WTC11 (cell line): ENCODE data around the gene CPLX3. TPM values are rescaled to one million over a fixed set of nuclear protein-coding genes. Genes with fewer than 3 reads are reported as not detected.

Source experiments
- ATAC-seq: fragments of 200-7000 bp; cut with Tn5 transposase; 2 replicates; pipeline ENCODE4 v1.10.0; 2021; ENCODE audit warnings: mild to moderate bottlenecking, moderate library complexity
- CTCF ChIA-PET: fragments of 300-600 bp; sonication (Branson Sonifier 250); formaldehyde crosslinking; loops from one replicate; lab custom pipeline; 2021; ENCODE audit warnings: antibody characterized with exemption; lab: Charles Lee
- POLR2A ChIA-PET: fragments of 350-600 bp; sonication (Branson Sonifier 250); formaldehyde crosslinking; loops from one replicate; lab custom pipeline; 2021; ENCODE audit warnings: antibody characterized with exemption; lab: Charles Lee
- DNase-seq: peaks from one replicate; pipeline ENCODE4 v3.0.0; 2021; ENCODE audit warnings: low spot score
- H3K27ac Mint-ChIP-seq: 2 replicates; pipeline ENCODE4 v1.8.0; 2021; ENCODE audit warnings: mixed read lengths
- H3K27me3 Mint-ChIP-seq: 2 replicates; pipeline ENCODE4 v1.8.0; 2021; ENCODE audit warnings: low read depth, mild to moderate bottlenecking, moderate library complexity, mixed read lengths
- H3K36me3 Mint-ChIP-seq: 2 replicates; pipeline ENCODE4 v1.8.0; 2021; ENCODE audit warnings: mixed read lengths
- H3K4me1 Mint-ChIP-seq: 2 replicates; pipeline ENCODE4 v1.8.0; 2022; ENCODE audit warnings: mixed read lengths
- H3K4me3 Mint-ChIP-seq: 2 replicates; pipeline ENCODE4 v1.8.0; 2021; ENCODE audit warnings: mild to moderate bottlenecking, moderate library complexity, mixed read lengths
- H3K9me3 Mint-ChIP-seq: 2 replicates; pipeline ENCODE4 v1.8.0; 2021; ENCODE audit warnings: mixed read lengths
- AR ChIP-seq: fragments of 250-450 bp; sonication (Bioruptor Pico); IDR thresholded peaks from 2 replicates; pipeline ENCODE4 v1.9.0; 2021; ENCODE audit warnings: mild to moderate bottlenecking
- ATF3 ChIP-seq: sonication (generic); formaldehyde crosslinking; conservative IDR thresholded peaks from 2 replicates; pipeline ENCODE4 v1.8.1; 2022; ENCODE audit warnings: mild to moderate bottlenecking, missing genetic modification reagents
- CBFB ChIP-seq: sonication (generic); formaldehyde crosslinking; IDR thresholded peaks from 2 replicates; pipeline ENCODE4 v1.8.1; 2022; ENCODE audit warnings: mild to moderate bottlenecking, low read depth, missing genetic modification reagents
- CTCF ChIP-seq: fragments of 200-600 bp; IDR thresholded peaks from 2 replicates; pipeline ENCODE4 v1.8.0; 2022; ENCODE audit warnings: antibody characterized with exemption
- E2F1 ChIP-seq: sonication (generic); formaldehyde crosslinking; IDR thresholded peaks from 2 replicates; pipeline ENCODE4 v1.8.0; 2022; ENCODE audit warnings: mild to moderate bottlenecking, missing genetic modification reagents
- ELF4 ChIP-seq: sonication (generic); formaldehyde crosslinking; IDR thresholded peaks from 2 replicates; pipeline ENCODE4 v1.8.1; 2022; ENCODE audit warnings: low read depth, mild to moderate bottlenecking, moderate library complexity, missing genetic modification reagents
- ESRRA ChIP-seq: sonication (generic); formaldehyde crosslinking; IDR thresholded peaks from 2 replicates; pipeline ENCODE4 v1.8.1; 2022; ENCODE audit warnings: mild to moderate bottlenecking, missing genetic modification reagents, borderline replicate concordance
- FOXK1 ChIP-seq: sonication (generic); formaldehyde crosslinking; IDR thresholded peaks from 2 replicates; pipeline ENCODE4 v1.8.0; 2022; ENCODE audit warnings: mild to moderate bottlenecking, moderate library complexity, missing genetic modification reagents
- FOXP1 ChIP-seq: sonication (generic); formaldehyde crosslinking; IDR thresholded peaks from 2 replicates; pipeline ENCODE4 v1.8.0; 2022; ENCODE audit warnings: missing genetic modification reagents, mild to moderate bottlenecking, moderate library complexity, borderline replicate concordance
- HMGXB4 ChIP-seq: sonication (generic); formaldehyde crosslinking; IDR thresholded peaks from 2 replicates; pipeline ENCODE4 v1.8.1; 2023; ENCODE audit warnings: mild to moderate bottlenecking, moderate library complexity, missing genetic modification reagents
- MLX ChIP-seq: sonication (generic); formaldehyde crosslinking; IDR thresholded peaks from 2 replicates; pipeline ENCODE4 v1.8.1; 2023; ENCODE audit warnings: mild to moderate bottlenecking, missing genetic modification reagents, moderate library complexity
- NFATC4 ChIP-seq: fragments of 250-450 bp; sonication (Bioruptor Pico); IDR thresholded peaks from 2 replicates; pipeline ENCODE4 v1.9.0; 2021; ENCODE audit warnings: mild to moderate bottlenecking
- ZMAT4 ChIP-seq: fragments of 250-450 bp; sonication (Bioruptor Pico); IDR thresholded peaks from 2 replicates; pipeline ENCODE4 v1.9.0; 2021; ENCODE audit warnings: mild to moderate bottlenecking
- ZNF121 ChIP-seq: sonication (generic); formaldehyde crosslinking; IDR thresholded peaks from 2 replicates; pipeline ENCODE4 v1.8.0; 2023; ENCODE audit warnings: missing genetic modification reagents
- ZNF219 ChIP-seq: sonication (generic); formaldehyde crosslinking; IDR thresholded peaks from 2 replicates; pipeline ENCODE4 v1.8.0; 2023; ENCODE audit warnings: missing genetic modification reagents, mild to moderate bottlenecking, borderline replicate concordance
- ZNF232 ChIP-seq: sonication (generic); formaldehyde crosslinking; IDR thresholded peaks from 2 replicates; pipeline ENCODE4 v1.8.0; 2022; ENCODE audit warnings: mild to moderate bottlenecking, missing genetic modification reagents
- ZNF423 ChIP-seq: fragments of 250-450 bp; sonication (Bioruptor Pico); IDR thresholded peaks from 2 replicates; pipeline ENCODE4 v2.1.2; 2022; ENCODE audit warnings: mild to moderate bottlenecking, moderate library complexity
- ZNF532 ChIP-seq: fragments of 250-450 bp; sonication (Bioruptor Pico); IDR thresholded peaks from 2 replicates; pipeline ENCODE4 v1.9.0; 2021; ENCODE audit warnings: mild to moderate bottlenecking, borderline replicate concordance
- ZNF671 ChIP-seq: fragments of 250-450 bp; sonication (Bioruptor Pico); IDR thresholded peaks from 2 replicates; pipeline ENCODE4 v1.8.0; 2021; ENCODE audit warnings: mild to moderate bottlenecking
- total RNA-seq: library from RNA; stranded (reverse); gene quantifications from 3 replicates; pipeline ENCODE4 v1.2.3, GENCODE V29; 2021

CPLX3 gene
- total RNA-seq, 1 experiment from 2014 or later, result 0.09 TPM

- TF ChIP-seq CBFB (CRISPR knock-in tag) (no peak), ESRRA (CRISPR knock-in tag) (no peak)
- TF ChIP-seq, all 79 proteins: peak for 0
Observed at GRCh38 chr15:74827614-74828013, 1.2 kb downstream of the CPLX3 start (continued).

GRCh38 chr15:74828835-74829234, 2.4 kb downstream of the CPLX3 start:
- ChIA-PET CTCF (interaction anchor here (1.4 to 5.2 kb wide), 2 partner anchors 41 to 122 kb away, joined by 4 to 26 read pairs; no protein-coding TSS in a partner anchor), POLR2A (no interaction called here)
- peaks cover 7% of the 10 kb centered on the region for H3K4me1 Mint-ChIP-seq
- TF ChIP-seq ZNF232 (no peak), CTCF (no peak)
- H3K4me3 Mint-ChIP-seq, result no peak overlapping the region
- DNase-seq (no peak), ATAC-seq (no peak)
- no peaks in the 10 kb centered on the region for H3K9me3 Mint-ChIP-seq
- no peaks in the 10 kb centered on the region for H3K36me3 Mint-ChIP-seq
- H3K27ac Mint-ChIP-seq, result no peak overlapping the region
- H3K27me3 Mint-ChIP-seq, result peaks cover 51% of the 10 kb centered on the region

- ChIA-PET CTCF (interaction anchor here (1.4 to 5.2 kb wide), 2 partner anchors 42 to 121 kb away, joined by 4 to 26 read pairs; no protein-coding TSS in a partner anchor), POLR2A (no interaction called here)
- no peaks in the 10 kb centered on the region for H3K36me3 Mint-ChIP-seq
- peaks cover 7% of the 10 kb centered on the region for H3K4me1 Mint-ChIP-seq
- no peak overlapping the region for H3K4me3 Mint-ChIP-seq
- ATAC-seq, result no peak
- H3K27ac Mint-ChIP-seq, result no peak overlapping the region
- no peaks in the 10 kb centered on the region for H3K9me3 Mint-ChIP-seq
- no peak for DNase-seq
- H3K27me3 Mint-ChIP-seq, result peaks cover 44% of the 10 kb centered on the region
- no peak for TF ChIP-seq E2F1 (CRISPR knock-in tag)
- no peak for TF ChIP-seq ZNF532
- no peak for TF ChIP-seq ELF4 (CRISPR knock-in tag)
- TF ChIP-seq AR, result no peak
- TF ChIP-seq FOXK1, result no peak
- no peak for TF ChIP-seq ZNF121
- TF ChIP-seq MLX (CRISPR knock-in tag), result no peak
- TF ChIP-seq NFATC4 (CRISPR knock-in tag), result no peak
- no peak for TF ChIP-seq ZNF423 (CRISPR knock-in tag)
- TF ChIP-seq ZNF671 (CRISPR knock-in tag), result no peak
- no peak for TF ChIP-seq ATF3 (CRISPR knock-in tag)
- TF ChIP-seq ZNF219 (CRISPR knock-in tag), result no peak
- TF ChIP-seq HMGXB4 (CRISPR knock-in tag), result no peak
- no peak for TF ChIP-seq FOXP1 (CRISPR knock-in tag)
- TF ChIP-seq ZMAT4 (CRISPR knock-in tag), result no peak
Observed at GRCh38 chr15:74829486-74829885, 3.1 kb downstream of the CPLX3 start.
